ENCODE results near the gene DERL3.

GRCh38 chr22:23840026-23840425 lies 1.2 kb upstream of the DERL3 start:
- TF ChIP-seq POLR2A (IDR thresholded peaks at IDR 0.05) (no peak), CTCF (IDR thresholded peaks at IDR 0.05) (no peak)

All from stomach (tissue), 4 donors.